GM11168 (cell line): ENCODE results near the gene TRIM31.
"Not testable (repeated sequence)": the region's sequence is repeated elsewhere in the genome, so short reads cannot be mapped to it uniquely, and the experiment has no call there.

Experiments used
- in situ Hi-C: fragments of 300-500 bp; cut with MboI; formaldehyde crosslinking; loops from one replicate; pipeline ENCODE4 v1.12.0; 2022; ENCODE audit warnings: low sequenced_read_pairs; ENCODE audit not compliant: unreplicated experiment

The TRIM31 gene

GRCh38 chr6:30150671-30151395, 37.9 kb upstream of the TRIM31 start:
- in situ Hi-C loops, result no loop called here

- in situ Hi-C loops, result no loop called here
Measured at GRCh38 chr6:30149858-30150550, 37.1 kb upstream of the TRIM31 start.

DNA sequence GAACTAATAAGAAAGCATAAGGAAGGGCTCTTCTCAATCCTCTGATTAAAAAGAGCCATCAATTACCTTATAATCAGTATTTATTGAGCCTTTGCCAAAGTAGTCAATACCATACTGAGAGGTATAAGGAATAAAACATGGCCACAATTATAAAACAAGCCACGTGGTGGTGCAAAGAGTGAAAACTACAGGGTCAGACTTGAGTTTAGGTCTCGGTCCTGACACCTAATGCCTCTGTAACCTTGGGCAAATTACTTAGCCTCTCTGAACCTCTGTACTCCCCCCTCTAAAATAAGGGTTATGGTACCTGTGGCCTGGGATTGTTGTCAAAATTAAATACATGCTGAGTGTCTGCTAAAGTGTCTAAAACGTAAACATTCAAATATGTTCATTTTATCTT, 36.3 kb upstream of the TRIM31 start:
- in situ Hi-C loops, result no loop called here

DNA sequence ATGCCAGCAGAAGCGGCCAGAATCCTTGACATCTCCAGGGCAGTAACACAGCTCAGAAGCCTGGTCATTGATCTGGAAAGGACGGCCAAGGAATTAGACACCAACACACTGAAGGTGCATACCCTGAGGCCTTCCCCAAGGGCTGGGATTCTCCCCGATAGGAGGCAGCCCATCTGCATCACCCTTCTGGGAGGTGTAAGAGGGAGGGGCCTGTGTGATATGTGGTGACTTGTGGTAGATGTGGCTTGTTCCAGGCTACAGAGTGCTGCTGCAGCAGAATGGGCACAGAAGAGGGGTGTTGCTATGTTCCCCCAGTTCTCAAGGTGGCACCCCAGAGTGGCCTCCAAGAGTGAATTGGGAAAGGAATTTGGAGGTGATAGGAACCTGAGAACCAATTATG, 34.2 kb upstream of the TRIM31 start:
- in situ Hi-C loops, result no loop called here

DNA sequence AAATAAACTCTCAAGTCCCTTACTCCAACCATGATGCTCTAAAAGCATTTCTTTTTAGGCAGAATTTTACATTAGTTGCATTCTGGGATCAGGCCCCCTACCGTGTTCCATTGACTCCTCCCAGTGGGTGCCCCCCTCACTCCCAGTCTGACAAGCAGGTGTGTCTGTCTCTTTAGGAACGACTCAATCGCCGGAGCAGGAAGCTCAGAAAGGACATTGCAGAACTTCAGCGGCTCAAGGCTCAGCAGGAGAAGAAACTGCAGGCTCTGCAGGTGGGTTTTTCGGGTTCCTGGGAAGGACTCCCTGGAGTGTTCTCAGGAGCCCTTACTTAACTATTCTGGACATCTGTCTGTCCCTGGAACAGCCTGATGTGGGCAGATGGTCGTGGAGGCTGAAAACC, 32.9 kb upstream of the TRIM31 start:
- in situ Hi-C loops, result no loop called here

DNA sequence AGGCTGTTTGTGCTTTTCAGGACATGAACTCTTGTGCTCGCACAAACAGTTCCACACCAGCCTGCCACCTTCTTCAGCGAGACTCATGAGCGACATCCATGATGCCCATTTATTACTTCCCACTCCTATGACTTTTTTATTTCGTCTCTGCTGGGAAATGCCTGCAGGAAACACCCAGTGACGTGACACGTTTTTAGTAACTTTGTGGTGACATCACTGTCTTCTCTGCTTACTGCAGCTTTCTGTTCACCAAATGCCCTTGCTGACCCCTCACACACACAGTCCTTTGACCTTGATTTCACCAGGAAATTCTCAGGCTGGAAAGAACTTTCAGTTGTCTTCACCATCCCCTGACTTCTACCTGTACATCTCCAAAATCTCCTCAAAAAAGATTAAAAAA, 31.9 kb upstream of the TRIM31 start:
- in situ Hi-C loops, result no loop called here

- in situ Hi-C loops, result no loop called here
Measured at GRCh38 chr6:30143780-30144179, 30.9 kb upstream of the TRIM31 start.

DNA sequence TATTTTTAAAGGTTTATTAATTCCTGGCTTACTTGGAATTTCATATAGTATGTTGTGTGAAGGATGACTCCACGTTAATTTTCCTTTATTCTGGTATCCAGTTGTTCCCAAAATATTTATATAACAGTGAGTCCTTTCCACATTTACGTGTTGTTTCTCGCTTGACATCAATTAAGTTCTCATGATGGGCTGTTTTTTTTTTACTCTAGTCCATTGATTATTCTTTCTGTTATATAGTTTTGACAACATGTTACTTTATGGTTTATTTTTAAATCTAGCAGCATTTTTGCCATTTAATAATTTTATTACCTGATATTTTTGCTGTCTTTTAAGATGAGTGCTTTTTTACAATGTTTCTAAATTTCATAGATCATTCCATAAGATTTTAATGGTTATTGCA, 29.8 kb upstream of the TRIM31 start:
- in situ Hi-C loops, result no loop called here

DNA sequence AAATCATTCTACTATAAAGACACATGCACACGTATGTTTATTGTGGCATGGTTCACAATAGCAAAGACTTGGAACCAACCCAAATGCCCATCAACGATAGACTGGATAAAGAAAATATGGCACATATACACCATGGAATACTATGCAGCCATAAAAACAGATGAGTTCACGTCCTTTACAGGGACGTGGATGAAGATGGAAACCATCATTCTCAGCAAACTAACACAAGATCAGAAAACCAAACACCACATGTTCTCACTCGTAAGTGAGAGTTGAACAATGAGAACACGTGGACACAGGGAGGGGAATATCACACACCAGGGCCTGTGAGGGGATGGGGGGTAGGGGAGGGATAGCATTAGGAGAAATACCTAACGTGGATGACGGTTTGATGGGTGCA, 27.4 kb upstream of the TRIM31 start:
- in situ Hi-C loops, result not testable (repeated sequence)

DNA sequence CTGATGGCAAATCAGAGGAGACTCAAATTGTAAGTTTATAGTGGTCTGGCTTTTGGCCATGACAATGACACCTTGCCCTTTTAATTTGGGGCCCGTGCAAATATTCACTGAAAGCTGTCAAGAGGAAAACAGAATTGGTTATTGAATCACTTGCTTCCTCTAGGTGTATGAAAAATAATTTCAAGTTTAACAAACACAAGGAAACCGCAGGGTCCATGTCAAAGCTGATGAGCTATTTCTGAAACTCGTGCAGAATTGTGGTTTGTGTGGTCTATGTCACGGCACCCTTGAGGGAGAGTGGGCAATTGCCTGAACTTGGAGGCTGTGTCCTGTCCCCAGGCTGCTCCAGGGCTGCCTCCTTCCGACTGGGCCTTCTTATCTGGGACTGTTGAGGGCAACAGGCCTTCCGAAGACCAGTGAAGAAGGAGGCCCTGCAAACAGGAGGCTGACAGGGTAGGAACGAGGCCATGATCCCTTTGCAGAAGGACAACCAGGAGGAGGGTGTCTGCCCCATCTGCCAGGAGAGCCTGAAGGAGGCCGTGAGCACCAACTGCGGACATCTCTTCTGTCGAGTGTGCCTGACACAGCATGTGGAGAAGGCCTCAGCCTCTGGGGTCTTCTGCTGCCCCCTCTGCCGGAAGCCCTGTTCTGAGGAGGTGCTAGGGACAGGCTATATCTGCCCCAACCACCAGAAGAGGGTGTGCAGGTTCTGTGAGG, 23.8 kb upstream of the TRIM31 start:
- in situ Hi-C loops, result no loop called here

DNA sequence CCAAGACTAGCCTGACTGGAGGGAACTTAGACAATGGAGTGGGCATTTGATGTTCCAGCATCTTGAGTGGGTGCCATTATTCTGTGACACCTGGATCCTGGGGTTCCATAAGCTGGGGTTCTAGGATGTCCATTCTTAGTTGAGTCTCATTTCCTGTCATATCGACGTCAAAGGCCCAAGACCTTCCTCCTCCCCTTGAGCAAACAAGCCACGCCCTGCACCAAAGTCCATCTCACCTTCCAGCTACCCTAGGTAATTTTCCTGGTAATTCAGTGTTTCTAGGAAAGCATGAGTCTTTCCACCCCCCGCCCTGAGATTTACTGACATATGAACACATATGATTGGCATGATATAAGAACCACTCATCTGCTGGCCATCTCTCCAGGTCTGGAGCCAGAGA, 22.9 kb upstream of the TRIM31 start, which contains the start of gene TRIM40:
TRIM40 (plus strand) TSS at position 384 of the 400 bp plus-strand sequence. CDS start 897 bp downstream, outside the sequence.
- in situ Hi-C loops, result no loop called here

DNA sequence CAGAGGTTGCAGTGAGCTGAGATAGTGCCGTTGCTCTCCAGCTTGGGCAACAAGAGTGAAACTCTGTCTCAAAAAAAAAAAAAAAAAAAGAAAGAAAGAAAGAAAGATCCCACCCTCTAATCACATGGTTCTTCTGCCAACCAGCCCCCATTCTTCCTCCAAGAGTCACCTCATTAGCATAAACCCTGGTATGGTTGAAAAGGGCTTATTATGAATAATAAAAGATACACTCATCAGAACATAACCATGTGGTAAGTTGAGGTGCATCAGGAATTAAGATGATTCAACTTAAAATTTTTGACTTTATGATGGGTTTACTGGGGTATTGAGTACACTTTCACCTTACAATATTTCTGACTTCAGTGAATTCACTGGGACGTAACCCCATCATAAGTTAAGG, 22.3 kb upstream of the TRIM31 start:
- in situ Hi-C loops, result no loop called here

DNA sequence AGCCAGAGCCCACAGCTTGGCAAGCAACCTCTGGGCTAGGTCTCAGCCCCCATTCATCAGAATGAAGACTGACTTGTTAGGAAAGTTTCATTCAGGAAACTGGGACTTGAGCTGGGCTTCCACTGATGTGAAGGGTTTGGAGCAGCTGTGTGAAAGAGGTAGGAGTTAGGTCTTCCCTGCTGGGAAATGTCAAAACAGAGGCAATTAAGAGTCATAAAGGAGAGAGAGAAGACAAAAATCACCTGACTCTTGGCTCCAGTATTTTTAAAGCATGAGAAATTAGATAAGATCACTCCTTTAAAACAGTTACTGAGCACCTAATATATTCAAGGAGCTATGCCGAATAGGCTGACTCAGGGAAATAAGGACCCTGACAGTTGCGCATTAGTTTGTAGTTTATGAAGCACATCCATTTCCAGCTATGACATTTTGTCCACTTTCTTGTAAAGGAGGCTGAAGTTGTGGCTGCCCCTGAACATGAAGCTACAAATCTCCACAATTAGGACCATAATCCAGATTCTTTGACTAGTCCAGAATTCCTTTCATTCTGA, 19.1 kb upstream of the TRIM31 start:
- in situ Hi-C loops, result no loop called here

DNA sequence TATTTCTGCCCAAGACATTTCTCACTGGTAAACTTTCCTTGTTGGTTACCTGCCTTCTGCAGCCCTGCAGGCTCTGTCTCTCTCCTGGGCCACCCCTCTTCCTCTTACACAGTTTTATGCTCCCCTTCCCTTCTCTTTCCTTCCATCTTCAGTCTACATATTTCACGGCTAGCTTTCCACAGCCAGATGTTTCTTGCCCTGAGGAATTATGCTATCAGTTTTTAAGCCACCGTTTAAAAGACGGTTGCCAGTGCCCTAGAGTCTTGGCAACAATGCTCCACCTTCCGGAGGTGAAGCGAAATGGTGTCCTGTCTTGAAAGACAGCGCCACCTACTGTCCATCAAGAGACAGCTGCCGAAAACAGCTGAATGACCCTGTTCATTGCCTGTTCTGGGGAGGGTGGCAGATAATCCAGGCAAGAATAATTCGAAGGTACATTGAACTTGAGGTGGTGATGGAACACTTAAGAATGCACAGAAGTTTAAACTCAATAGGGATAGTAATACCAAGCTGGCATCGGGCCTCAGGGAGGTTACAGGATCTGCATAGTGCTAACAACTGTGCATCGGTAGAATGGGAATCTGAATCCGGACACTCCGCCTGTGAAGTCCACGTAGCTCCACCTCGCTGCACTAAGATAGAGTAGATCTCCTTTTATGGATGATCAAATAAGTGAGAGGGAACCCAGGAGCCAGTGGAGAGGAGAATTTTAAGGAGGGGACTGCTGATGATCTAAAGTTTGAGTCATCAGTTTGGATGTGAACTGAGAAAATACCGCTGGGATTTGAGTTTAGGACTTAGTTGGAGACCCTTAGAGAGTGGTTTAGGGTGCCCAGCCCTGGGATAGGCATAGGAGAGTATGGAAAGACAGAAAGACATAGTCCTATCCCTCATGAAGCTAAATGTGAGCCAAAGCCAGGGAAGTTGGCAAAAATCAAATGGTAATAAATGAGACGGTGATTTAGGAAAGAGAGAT, 18.3 kb upstream of the TRIM31 start:
- in situ Hi-C loops, result no loop called here

DNA sequence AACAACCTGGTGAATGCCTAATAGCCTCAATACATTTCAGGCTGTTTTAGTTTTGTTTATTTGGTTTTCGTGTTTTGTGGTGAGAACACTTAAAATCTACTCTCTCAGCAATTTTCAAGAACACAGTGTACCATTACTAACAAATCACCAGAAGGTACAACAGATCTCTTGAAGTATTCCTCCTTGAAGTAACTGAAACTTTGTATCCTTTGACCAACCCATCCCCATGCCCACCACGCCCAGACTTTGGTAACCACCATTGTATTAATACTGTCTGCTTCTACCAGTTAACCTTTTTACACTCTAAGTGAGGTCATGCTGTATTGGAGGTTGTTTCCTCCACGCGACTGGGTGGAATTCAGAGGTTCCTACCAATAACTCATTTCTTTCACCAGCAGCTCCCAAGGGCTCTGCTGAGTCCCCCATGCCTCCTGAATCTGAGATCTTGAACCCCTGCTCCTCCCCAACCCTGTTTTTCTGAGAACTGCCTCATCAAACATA, 17.3 kb upstream of the TRIM31 start:
- in situ Hi-C loops, result no loop called here

GRCh38 chr6:30129265-30130178, 16.6 kb upstream of the TRIM31 start:
- in situ Hi-C loops, result no loop called here

GRCh38 chr6:30127238-30128093, 14.6 kb upstream of the TRIM31 start:
- in situ Hi-C loops, result no loop called here

DNA sequence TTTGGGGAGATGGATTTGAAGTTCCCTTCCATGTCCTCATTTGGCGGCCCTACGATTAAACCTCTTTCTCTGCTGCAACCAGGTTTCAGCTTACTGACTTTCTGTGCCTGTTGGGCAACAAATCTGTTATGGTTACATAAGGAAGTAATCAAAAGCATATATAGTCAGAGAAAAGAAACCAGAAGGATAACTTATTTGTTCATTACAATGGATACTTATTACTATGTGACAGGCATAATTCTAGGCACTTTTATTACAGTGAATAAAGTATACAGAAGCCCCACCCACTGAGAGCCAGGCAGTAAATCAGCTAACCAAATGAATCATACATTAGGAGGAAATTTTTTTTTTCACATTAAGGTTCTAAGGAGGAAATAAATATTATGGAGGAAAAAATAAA, 9.6 kb upstream of the TRIM31 start:
- in situ Hi-C loops, result no loop called here
